ENCODE data around the gene ZNF22.
"Not testable (repeated sequence)": the region's sequence is repeated elsewhere in the genome, so short reads cannot be mapped to it uniquely, and the experiment has no call there.

The ZNF22 gene

GRCh38 chr10:44991571-44991970 lies 9.2 kb upstream of the ZNF22 start:
- DNase-seq (ENCODE audit: low read depth in 2 of 2): no peak

DNA sequence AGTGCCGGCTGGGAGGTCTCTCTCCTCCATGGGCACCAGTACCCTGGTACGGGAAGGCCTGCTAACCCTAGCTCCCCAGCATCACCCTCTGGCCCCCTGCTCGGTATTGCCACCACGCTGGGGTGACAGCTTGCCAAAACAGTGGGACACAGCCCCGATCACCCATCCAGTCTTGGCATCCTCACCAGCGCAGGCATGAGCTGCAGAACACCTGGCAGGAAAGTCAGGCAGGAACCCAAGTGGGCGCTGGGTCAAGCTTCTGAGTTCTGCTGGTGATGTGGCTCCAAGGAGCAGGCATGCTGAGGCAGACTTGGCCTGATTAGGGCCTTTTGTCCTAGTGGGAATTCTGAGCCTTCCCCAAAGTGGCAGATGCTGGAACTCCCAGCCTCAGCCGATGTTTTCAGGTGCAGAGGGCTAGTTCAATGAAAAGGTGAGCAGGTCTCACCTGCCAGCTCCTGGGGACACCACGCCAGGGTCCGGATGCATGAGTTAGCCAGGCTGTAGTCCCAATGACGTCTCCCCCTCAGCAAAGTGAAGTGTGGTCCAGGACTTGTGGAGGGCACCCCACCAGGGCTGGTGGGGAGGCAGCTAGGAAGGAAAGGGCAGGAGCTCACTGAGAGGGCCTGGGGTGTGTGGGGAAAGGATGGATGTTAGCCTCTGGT lies 8.5 kb upstream of the ZNF22 start:
- DNase-seq (ENCODE audit: low read depth in 2 of 2): no peak

DNA sequence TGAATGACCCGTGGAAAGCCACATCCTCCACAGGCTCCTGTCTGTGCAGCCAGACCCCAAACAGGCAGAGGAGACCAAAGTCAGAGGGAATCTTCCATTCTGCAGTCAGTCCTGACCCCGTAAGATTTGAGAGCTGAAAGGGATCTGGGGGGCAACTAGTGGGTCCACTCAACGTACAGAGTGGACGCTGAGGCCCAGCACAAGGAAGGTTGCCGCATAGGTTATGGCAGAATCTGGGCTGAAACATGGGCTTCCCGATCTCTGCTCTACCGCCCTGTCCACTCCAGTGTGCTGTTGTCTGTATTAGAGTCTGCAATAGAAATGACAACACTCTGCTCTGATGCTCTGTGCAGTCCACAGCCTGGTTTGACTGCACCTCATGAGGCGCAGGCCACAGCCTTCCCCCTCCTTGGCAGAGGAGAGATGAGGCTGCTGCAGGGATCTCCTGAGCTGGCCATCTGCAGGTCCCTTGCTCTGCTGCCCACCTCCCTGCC lies 7.9 kb upstream of the ZNF22 start:
- DNase-seq (ENCODE audit: low read depth in 2 of 2): no peak

- no peak for DNase-seq (ENCODE audit: low read depth in 2 of 2)
Measured at GRCh38 chr10:44993226-44993921, 7.3 kb upstream of the ZNF22 start.

GRCh38 chr10:44993922-44994751 lies 6.6 kb upstream of the ZNF22 start:
- peak; percentile 54 to 57 for DNase-seq (ENCODE audit: low read depth in 2 of 2)

GRCh38 chr10:44994752-44995530 lies 5.8 kb upstream of the ZNF22 start:
- no peak for DNase-seq (ENCODE audit: low read depth in 2 of 2)

- no peak for DNase-seq (ENCODE audit: low read depth in 2 of 2)
Measured at GRCh38 chr10:44995581-44995913, 5.2 kb upstream of the ZNF22 start.

DNA sequence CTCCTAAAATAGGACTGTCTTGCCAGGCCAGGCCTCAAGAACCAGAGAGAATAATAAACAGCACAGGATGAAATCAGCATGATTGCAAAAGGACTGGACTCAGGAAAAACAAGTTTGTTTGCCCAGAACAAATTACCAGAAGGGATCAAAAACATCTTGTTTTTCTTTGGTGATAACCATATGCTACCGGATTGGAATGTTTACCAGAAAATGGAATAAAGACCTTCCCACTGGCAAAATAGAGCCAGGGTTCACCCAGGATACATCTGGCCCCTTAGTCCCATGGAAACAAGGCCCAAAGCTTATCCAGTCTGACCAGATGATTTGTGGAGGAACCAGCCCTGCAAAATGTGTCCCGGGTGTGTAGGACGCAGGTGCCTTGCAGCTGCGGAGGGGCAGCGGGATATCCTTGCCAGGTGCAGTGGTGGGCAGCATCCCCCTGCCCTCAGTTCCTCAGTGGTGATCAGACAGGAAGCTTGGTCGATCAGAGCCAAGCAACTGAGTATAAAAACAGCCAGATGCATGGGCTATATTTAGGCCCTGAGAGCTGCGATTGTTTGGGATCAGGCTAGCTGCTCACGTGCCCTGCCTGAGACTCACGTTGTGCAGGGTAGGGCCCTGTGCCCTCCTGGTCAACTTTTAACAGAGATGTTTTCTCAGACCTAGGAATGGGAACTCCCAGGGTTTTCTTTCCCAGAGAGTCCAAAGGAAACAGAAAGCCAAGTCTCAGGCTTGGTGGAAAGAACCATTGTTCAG lies 4.6 kb upstream of the ZNF22 start:
- no peak for DNase-seq (ENCODE audit: low read depth in 2 of 2)

GRCh38 chr10:44997105-44997748 lies 3.5 kb upstream of the ZNF22 start:
- no peak for DNase-seq (ENCODE audit: low read depth in 2 of 2)

DNA sequence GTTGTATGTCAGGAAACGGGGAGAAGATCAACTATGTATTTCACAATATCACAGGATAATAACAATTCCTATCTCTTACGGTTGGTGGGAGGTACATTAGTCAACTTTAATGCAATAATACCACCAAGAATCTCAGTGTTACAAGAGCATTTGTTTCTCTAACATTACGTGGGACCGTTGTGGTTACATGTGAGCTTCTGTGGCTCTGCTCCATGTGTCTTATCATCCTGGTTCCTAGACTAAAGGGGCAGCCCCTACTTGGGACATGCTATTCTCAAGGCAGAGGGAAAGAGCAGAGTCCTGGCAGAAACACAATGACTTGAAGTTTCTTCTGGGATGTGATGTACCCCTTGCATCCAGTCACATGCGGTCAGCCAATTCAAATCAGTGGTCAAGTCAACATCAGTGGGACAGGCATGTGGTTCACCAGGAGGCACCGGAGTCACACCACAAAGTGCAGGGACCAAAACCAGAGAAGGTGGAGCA lies 2.5 kb upstream of the ZNF22 start:
- DNase-seq (ENCODE audit: low read depth in 2 of 2): no peak

GRCh38 chr10:45000138-45000751 lies 478 bp upstream of the ZNF22 start:
- DNase-seq (ENCODE audit: low read depth in 2 of 2): no peak

GRCh38 chr10:45001381-45002148 lies 842 bp downstream of the ZNF22 start:
- DNase-seq (ENCODE audit: low read depth in 2 of 2): peak; percentile 14 to 18

DNA sequence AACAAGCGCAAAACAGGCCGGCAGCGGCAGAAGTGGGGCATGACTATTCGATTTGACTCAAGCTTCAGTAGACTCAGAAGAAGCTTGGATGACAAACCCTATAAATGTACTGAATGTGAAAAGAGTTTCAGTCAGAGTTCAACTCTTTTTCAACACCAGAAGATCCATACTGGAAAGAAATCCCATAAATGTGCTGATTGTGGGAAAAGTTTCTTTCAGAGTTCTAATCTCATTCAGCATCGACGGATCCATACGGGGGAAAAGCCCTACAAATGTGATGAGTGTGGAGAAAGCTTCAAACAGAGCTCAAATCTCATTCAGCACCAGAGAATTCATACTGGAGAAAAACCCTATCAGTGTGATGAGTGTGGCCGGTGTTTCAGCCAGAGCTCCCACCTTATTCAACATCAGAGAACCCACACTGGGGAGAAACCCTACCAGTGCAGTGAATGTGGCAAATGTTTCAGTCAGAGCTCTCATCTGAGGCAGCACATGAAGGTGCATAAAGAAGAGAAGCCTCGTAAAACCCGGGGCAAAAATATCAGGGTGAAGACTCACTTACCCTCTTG lies 2.8 kb downstream of the ZNF22 start:
- no peak for DNase-seq (ENCODE audit: low read depth in 2 of 2)

GRCh38 chr10:45004661-45005060 lies 3.9 kb downstream of the ZNF22 start:
- DNase-seq (ENCODE audit: low read depth in 2 of 2): no peak

DNA sequence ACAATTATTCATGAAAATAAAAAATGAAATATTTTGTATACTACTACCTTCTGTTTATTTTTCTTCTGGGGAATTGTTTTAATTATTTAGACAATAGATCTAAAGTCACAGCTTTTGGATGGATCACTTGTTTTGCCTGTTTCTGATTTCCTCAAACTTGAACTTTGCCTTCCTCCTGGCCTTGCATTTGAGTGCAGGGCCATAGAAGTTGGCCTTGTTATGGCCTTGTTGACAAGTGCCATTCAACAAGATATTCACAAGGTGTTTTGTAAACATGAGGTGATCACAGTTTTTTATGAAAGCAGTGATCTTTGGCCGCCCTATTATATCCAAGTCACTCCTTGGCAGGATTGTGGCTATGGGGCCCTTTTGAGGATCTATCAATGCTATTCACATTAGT lies 4.6 kb downstream of the ZNF22 start:
- DNase-seq (ENCODE audit: low read depth in 2 of 2): no peak

- no peak for DNase-seq (ENCODE audit: low read depth in 2 of 2)
Measured at GRCh38 chr10:45006276-45007030, 5.7 kb downstream of the ZNF22 start.

- DNase-seq (ENCODE audit: low read depth in 2 of 2): peak; percentile 75 to 78
Measured at GRCh38 chr10:45008524-45009161, 7.9 kb downstream of the ZNF22 start.

DNA sequence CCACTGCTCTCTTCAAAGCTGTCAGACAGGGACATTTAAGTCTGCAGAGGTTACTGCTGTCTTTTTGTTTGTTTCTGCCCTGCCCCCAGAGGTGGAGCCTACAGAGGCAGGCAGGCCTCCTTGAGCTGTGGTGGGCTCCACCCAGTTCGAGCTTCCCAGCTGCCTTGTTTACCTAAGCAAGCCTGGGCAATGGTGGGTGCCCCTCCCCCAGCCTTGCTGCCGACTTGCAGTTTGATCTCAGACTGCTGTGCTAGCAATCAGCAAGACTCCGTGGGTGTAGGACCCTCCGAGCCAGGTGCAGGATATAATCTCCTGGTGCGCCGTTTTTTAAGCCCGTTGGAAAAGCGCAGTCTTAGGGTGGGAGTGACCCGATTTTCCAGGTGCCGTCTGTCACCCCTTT lies 13.8 kb downstream of the ZNF22 start:
- DNase-seq (ENCODE audit: low read depth in 2 of 2): not testable (repeated sequence)

Measured in fibroblast of skin of left quadriceps (primary cell).